HuH-7.5 (cell line): Measurements from ENCODE around the gene SEZ6.

Source experiments
- DNase-seq: peaks from one replicate; pipeline ENCODE4 v3.0.0; 2011; ENCODE audit warnings: low spot score

The SEZ6 gene

GRCh38 chr17:29005936-29006511 is at the start of gene SEZ6:
TSS of gene SEZ6 (minus strand) at chr17:29006033. CDS start at chr17:29005869, 164 bp downstream.
- DNase-seq = peak; percentile 92

- DNase-seq = no peak
Measured at GRCh38 chr17:29054835-29055234, 49.0 kb upstream of the SEZ6 start.

- DNase-seq = no peak
Measured at GRCh38 chr17:29051731-29052130, 45.9 kb upstream of the SEZ6 start.

GRCh38 chr17:29051194-29051593 is 45.4 kb upstream of the SEZ6 start:
- no peak for DNase-seq

GRCh38 chr17:29050176-29050575 is 44.3 kb upstream of the SEZ6 start:
- DNase-seq = no peak

- DNase-seq = no peak
Measured at GRCh38 chr17:29049541-29050145, 43.8 kb upstream of the SEZ6 start.

- no peak for DNase-seq
Measured at GRCh38 chr17:29048440-29049368, 42.9 kb upstream of the SEZ6 start.

GRCh38 chr17:29046473-29046839 is 40.6 kb upstream of the SEZ6 start:
- DNase-seq = peak; percentile 48

GRCh38 chr17:29045734-29046472 is 40.1 kb upstream of the SEZ6 start:
- DNase-seq = peak; percentile 52

GRCh38 chr17:29045026-29045425 is 39.2 kb upstream of the SEZ6 start:
- no peak for DNase-seq

GRCh38 chr17:29043539-29044145 is 37.8 kb upstream of the SEZ6 start:
- no peak for DNase-seq

- peak; percentile 37 for DNase-seq
Measured at GRCh38 chr17:29042679-29043538, 37.1 kb upstream of the SEZ6 start, which contains the start of gene PIPOX. TSS of gene PIPOX (plus strand) at chr17:29043141. CDS start at chr17:29043226, 85 bp downstream.

GRCh38 chr17:29042026-29042678 is 36.3 kb upstream of the SEZ6 start:
- DNase-seq = no peak

GRCh38 chr17:29041571-29041970 is 35.7 kb upstream of the SEZ6 start:
- no peak for DNase-seq

- DNase-seq = no peak
Measured at GRCh38 chr17:29041091-29041490, 35.3 kb upstream of the SEZ6 start.

GRCh38 chr17:29039764-29040598 is 34.1 kb upstream of the SEZ6 start:
- DNase-seq = no peak

- DNase-seq = no peak
Measured at GRCh38 chr17:29038085-29038795, 32.4 kb upstream of the SEZ6 start.

- DNase-seq = no peak
Measured at GRCh38 chr17:29037739-29038084, 31.9 kb upstream of the SEZ6 start.

- no peak for DNase-seq
Measured at GRCh38 chr17:29036584-29036983, 30.8 kb upstream of the SEZ6 start.
